NCI-H146 treated with DMSO at 0.1 percent for 48 hours (cell line): ENCODE results near the gene SMIM43.
"Not testable (repeated sequence)": the region's sequence is repeated elsewhere in the genome, so short reads cannot be mapped to it uniquely, and the experiment has no call there.

Source experiments
- DNase-seq: peaks from one replicate; lab custom pipeline; 2025; ENCODE audit not compliant: unreplicated experiment; lab: John Stamatoyannopoulos, UW

The SMIM43 gene

GRCh38 chr4:121737846-121738554 is 27.0 kb downstream of the SMIM43 start:
- no peak for DNase-seq

- DNase-seq, result peak; percentile 2
Observed at GRCh38 chr4:121736735-121737351, 28.1 kb downstream of the SMIM43 start.

- DNase-seq, result no peak
Observed at GRCh38 chr4:121734571-121734970, 30.4 kb downstream of the SMIM43 start.

GRCh38 chr4:121733942-121734341 is 31.0 kb downstream of the SMIM43 start:
- DNase-seq, result no peak

- not testable (repeated sequence) for DNase-seq
Observed at GRCh38 chr4:121729753-121730152, 35.2 kb downstream of the SMIM43 start.

- no peak for DNase-seq
Observed at GRCh38 chr4:121728798-121729226, 36.2 kb downstream of the SMIM43 start.

- no peak for DNase-seq
Observed at GRCh38 chr4:121728066-121728465, 36.9 kb downstream of the SMIM43 start.

GRCh38 chr4:121726642-121727268 is 38.2 kb downstream of the SMIM43 start:
- peak; percentile 19 for DNase-seq

- no peak for DNase-seq
Observed at GRCh38 chr4:121724671-121725070, 40.3 kb downstream of the SMIM43 start.

GRCh38 chr4:121721700-121722099 is 43.3 kb downstream of the SMIM43 start:
- no peak for DNase-seq

- DNase-seq, result no peak
Observed at GRCh38 chr4:121720109-121720508, 44.9 kb downstream of the SMIM43 start.

GRCh38 chr4:121717680-121718237 is 47.2 kb downstream of the SMIM43 start:
- DNase-seq, result no peak

- DNase-seq, result no peak
Observed at GRCh38 chr4:121714548-121714947, 50.4 kb downstream of the SMIM43 start.

- no peak for DNase-seq
Observed at GRCh38 chr4:121712783-121713182, 52.2 kb downstream of the SMIM43 start.

GRCh38 chr4:121712001-121712651 is 52.8 kb downstream of the SMIM43 start:
- DNase-seq, result no peak

GRCh38 chr4:121711263-121712000 is 53.5 kb downstream of the SMIM43 start:
- no peak for DNase-seq

- DNase-seq, result no peak
Observed at GRCh38 chr4:121709766-121710405, 55.1 kb downstream of the SMIM43 start.
